Stimulated activated CD4-positive, alpha-beta T cell treated with anti-CD3 and anti-CD28 coated beads, Interleukin-1b, Interleukin-23, amount 100 ng/mL, for 48 hours (primary cell): ENCODE results near the gene SMIM38.
"Not testable (repeated sequence)": the region's sequence is repeated elsewhere in the genome, so short reads cannot be mapped to it uniquely, and the experiment has no call there.

Source experiments
- DNase-seq: peaks from one replicate; pipeline ENCODE4 v3.0.0-alpha.2; 2020

The SMIM38 gene

DNA sequence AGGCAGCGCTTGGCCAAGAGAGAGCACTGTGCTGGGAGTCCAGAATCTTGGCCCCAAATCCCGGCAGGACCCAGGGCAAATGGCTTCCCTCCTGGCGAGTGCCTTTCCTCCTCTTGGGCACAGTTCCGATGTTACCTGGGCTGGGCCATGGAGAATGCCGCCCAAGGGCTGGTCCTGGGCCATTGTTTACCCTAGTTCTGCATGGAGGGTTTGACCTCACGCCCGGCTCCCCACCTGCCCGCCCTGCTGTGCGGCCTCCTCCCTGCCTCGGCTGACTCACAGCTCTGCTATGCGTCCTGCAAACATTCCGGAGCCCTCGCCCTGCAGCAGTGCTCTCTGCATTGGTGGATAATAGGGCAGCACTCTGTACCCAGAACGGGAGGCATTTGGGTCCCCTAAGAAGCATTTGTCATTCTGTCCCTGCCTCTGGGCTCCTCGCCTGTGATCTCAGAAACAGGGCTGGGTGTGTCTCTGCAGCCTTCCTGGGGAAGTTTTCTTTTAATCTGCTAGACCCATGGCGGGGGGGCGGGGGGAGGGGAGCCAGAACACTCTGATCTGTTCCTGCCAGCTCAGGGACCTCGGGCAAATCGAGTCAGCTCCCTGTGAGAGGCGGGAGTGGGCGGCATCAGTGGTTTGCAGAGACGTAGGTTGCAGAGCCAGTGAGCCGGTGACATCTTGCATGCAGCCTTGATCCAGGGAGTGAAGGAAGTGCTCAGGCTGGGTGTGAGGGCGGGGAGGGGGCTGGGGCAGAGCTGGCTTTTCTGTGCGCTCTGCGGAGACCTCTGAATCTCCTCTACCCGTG lies 32.9 kb upstream of the SMIM38 start:
- peak; percentile 83 for DNase-seq

DNA sequence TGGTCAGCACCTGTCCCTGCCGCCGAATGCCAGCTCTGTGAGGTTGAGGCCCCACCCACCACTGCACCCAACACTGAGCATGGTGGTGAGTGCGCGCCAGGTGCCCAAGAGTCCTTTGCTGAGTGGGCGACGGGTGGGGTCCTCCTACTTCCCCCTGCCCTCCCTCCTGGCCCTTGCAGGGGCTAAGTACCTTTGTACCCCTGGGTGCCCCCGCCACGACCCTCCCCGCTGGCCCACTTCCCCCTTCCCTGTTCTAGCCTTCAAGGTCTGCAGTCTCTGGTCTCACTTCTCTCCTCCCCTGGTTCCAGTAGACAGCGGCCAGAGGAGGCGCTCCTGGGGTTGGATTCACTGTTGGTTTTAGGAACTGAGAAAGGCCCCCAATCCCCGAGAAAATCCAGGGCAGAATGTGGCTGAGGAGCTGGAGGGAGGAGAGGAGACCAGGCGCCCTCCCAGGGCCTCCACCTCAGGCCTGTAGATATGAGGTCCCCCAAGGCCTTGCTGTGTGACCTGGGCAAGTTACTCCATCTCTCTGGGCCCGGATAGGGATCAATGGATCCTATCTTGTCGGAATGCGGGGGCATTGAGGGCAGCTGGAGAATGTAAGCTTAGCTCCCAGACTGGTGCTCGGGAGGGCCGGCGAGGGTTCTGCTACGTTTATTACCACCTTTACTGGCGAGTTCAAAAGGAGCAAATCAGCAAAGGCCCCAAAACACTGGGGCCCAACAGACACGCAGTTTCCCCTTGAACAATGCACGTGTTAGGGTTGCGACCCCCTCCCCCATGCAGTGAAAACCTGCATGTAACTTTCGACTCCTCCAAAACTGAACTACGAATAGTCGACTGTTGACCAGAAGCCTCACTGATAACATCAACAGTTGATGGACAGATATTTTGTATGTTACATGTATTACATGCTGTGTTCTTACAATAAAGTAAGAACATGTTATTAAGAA lies 31.9 kb upstream of the SMIM38 start:
- no peak for DNase-seq

GRCh38 chr11:69125861-69126260 lies 29.9 kb upstream of the SMIM38 start:
- DNase-seq: no peak

- no peak for DNase-seq
These were observed 29.4 kb upstream of the SMIM38 start for GRCh38 chr11:69126286-69126685.

- no peak for DNase-seq
These were observed 28.5 kb upstream of the SMIM38 start for GRCh38 chr11:69127081-69127850.

DNA sequence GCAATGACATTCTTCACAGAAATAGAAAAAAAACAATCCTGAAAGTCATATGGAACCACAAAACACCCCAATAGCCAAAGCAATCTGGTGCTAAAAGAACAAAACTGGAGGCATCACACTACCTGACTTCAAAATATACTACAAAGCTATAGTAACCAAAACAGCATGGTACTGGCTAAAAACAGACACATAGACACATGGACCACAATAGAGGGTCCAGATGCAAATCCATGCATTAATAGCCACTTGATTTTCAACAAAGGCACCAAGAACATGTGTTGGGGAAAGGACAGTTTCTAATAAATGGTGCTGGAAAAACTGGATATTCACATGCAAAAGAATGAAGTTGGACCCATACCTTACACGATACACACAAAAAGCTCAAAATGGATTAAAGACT lies 27.9 kb upstream of the SMIM38 start:
- no peak for DNase-seq

GRCh38 chr11:69129053-69129452 lies 26.7 kb upstream of the SMIM38 start:
- DNase-seq: no peak

GRCh38 chr11:69129647-69130046 lies 26.1 kb upstream of the SMIM38 start:
- DNase-seq: no peak

DNA sequence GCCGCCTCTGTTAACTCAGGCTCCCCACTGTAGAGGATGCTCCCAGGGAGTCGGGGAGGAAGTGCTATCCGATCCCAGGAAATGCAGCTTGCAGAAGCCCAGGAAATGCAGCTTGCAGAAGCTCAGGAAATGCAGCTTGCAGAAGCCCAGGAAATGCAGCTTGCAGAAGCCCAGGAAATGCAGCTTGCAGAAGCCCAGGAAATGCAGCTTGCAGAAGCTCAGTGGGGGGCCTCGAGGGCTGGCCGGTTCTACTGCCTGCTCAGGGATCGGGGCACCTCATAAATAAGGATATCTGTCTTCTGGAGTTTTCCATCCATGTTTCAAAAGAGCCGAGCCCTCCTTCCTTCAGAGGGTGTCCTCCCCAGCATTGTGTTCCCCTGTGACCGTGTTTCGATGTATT lies 25.1 kb upstream of the SMIM38 start:
- no peak for DNase-seq

DNA sequence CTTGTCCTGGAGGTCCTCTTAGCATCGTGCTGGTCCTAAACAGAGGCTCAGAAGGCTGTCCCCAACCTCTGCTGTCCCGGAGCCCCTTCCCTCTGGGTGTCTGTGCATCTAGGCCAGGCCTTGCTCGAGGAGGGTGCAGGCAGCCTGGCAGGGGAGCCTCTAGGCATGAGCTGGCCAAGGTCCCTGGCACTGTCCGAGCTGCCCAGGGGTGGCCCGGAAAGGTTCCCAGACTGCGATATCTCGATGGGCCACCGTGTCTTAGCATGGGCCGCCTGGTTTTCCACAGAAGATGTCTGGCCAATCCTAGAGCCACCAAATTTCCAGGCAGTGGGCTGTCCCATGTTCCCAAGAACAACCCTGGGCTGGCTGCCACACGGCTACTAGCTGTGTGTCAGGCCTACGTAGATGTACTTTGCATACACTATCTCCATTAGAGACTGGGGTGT lies 24.6 kb upstream of the SMIM38 start:
- no peak for DNase-seq

DNA sequence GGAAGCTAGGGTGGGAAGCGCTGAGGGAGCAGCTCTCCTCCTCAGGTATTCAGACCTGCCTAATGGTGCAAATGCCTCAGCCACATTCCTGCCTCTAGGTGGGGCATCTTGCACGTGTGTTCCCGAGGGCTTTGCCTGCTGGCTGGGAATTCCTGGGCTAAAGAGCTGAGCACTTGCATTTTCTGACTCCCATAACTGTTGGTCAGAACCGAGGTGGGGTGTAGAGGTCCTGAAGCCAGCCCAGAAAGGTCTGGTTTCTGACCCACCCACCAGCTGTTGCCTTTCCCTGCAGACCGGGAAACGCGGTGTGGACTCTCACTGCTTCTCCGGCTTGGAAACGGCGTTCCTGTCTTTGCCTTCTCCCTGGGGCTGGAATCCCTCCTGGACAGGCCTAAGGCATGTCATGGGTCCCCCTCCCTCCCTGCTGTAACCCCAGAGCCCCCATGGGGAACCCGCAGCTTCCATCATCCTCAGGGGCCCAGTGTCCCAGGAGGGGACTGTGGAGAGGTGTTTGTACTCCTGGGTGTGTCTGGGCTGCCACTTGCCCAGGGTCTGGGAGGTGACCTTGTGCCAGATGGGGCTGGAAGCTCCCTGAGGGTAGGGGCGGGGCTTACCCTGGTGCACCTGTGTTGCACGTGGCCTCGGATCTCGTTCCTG lies 24.0 kb upstream of the SMIM38 start:
- DNase-seq: no peak

- no peak for DNase-seq
These were observed 23.4 kb upstream of the SMIM38 start for GRCh38 chr11:69132301-69132670.

DNA sequence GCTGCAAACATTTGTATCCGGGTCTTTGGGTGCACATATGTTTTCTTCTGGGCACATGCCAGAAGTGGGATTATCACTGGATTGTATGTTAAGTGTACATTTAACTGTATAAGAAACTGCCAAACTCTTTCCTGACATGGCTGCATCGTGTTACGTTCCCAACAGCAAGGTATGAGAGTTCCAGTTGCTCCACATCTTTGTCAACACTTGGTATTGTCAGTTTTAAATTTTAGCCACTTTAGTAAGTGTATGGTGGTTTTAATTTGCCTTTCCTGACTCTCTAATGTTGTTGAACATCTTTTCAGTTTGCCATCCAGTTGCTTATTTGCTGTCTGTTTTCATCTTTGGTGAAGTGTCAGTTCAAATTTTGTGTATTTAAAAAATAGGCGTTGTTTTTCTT lies 22.5 kb upstream of the SMIM38 start:
- no peak for DNase-seq

DNA sequence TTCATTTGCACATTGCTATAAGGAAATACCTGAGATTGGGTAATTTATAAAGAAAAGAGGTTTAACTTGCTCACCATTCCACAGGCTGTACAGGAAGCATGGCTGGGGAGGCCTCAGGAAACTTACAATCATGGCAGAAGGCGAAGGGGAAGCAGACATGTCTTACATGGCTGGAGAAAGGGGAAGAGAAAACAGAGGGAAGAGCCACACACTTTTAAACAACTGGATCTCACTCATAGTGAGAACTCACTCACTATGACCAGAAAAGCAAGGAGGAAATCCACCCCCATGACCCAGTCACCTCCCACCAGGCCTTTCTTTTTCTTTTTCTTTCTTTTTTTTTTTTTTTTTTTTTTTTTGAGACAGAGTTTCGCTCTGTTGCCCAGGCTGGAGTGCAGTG lies 21.6 kb upstream of the SMIM38 start:
- not testable (repeated sequence) for DNase-seq

DNA sequence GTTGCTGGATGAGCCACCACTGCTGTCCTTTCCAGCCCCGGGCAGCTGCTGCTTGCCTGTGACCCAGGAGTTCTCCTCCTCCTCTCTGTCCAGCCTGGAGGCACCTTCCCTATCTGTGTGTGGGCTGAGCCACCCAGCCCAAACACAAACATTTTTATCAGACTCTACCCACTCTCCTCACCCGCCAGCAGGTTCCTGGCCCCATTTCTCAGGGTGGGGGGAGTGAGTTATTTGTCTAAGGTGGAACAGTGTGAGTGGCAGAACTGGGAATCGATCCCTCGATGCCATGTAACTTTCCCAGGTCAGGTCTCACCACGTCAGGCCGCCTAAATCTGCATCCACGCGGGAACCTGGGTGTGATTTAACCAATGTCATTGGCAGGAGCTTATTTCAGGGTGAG lies 20.8 kb upstream of the SMIM38 start:
- no peak for DNase-seq

DNA sequence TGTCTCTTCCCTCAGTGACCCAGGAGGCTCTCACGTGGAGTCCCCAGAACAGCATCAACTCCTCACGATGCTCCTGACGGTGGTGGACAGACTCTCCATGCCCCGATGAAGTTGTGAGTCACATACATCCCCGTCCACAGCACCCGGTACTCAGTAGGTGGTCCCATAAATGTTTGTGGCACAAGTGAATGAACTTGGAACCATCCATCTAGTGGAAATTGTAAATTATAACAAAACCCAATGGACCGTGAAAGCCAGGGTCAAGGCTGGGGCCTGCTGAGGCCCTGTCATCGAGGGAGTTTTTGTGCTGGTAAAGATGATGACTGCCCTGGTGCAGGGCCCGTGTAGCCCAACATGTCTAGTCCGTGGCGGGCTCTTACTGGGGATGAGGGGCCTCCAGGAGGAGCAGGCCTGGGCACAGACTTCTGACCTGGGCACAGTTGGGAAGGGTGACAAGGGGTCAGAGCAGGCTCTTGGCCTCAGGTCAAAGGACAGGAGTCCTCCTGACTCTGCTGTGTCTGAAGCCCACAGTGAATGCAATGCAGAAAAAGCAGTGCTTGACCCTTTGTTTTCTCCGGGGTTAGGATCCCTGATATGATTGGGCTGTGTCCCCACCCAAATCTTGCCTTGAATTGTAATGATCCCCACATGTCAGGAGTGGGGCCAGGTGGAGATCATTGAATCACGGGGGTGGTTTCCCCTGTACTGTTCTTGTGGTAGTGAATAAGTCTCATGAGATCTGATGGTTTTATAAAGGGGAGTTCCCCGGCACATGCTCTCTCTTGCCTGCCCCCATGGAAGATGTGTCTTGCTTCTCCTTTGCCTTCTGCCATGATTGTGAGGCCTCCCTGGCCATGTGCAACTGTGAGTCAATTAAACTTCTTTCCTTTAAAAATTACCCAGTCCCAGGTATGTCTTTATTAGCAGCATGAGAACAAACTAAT lies 20.0 kb upstream of the SMIM38 start:
- peak; percentile 27 for DNase-seq

GRCh38 chr11:69136471-69136870 lies 19.3 kb upstream of the SMIM38 start:
- no peak for DNase-seq

GRCh38 chr11:69137151-69137844 lies 18.4 kb upstream of the SMIM38 start:
- no peak for DNase-seq

DNA sequence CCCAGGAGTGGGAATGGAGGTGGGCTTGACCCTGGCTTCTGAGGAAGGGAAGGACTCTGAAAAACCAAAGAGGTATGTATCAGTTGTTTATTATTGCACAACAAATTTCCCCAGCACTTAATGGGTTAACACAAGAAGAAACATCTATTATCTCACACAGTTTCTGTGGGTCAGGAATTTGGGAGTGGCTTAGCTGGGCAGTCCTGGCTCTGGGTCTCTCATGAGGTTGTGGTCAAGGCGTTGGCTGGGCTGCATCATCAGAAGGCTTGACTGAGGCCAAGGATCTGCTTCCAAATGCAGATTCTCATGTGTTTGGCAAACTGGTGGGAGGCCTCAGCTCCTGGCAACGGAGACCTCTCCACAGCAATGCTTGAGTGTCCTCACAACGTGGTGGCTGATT lies 17.5 kb upstream of the SMIM38 start:
- DNase-seq: no peak

- not testable (repeated sequence) for DNase-seq
These were observed 15.6 kb upstream of the SMIM38 start for GRCh38 chr11:69140161-69140560.

- no peak for DNase-seq
These were observed 15.1 kb upstream of the SMIM38 start for GRCh38 chr11:69140635-69141034.
